ENCODE measurements around the gene ETV1. TPM values are rescaled to one million over a fixed set of nuclear protein-coding genes. Genes with fewer than 3 reads are reported as not detected.
A peak's percentile ranks its signal among the peaks of the same experiment; 100 is the strongest.

The ETV1 gene
- total RNA-seq, 4 donors from 2014 or later, result 4.2 to 11.5 (median 7.3) TPM

DNA sequence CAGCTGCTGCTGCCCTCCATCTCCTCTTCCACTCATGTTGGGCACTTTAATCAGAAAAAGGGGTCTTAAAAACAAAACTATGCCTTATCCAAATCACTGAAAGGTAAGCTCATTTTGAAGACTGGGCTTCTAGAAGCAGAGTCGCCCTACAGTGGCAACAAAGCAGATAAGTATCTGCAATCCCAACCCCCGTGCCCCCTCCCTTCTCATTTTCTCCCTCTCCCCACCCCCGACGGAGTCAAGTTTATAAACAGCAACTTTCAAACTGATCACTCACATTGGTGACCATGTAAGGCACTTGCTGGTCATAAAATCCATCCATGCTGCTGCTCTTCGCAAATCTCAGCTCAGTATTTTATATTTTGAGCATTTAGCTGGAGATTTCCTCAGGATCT lies 738 bp downstream of the ETV1 start:
- 0 to 2% methylated on average over 5 of the region's 5 CpGs for WGBS, 2 donors (ENCODE audit: low coverage in 1 of 2)
- Histone ChIP-seq H3K9me3 (no peaks in the 10 kb centered on the region), H3K36me3 (no peaks in the 10 kb centered on the region), H3K27ac (peak overlapping the region; percentile 20 to 89 (median 87)), H3K27me3 (no peaks in the 10 kb centered on the region), H3K4me1 (peaks cover 0 to 17% (median 0%) of the 10 kb centered on the region in 3 donors), H3K4me3 (peak overlapping the region; percentile 69 to 90)
- TF ChIP-seq POLR2A (IDR thresholded peaks at IDR 0.05), result peak in 1 of 2 donors; percentile 1
- TF ChIP-seq POLR2AphosphoS5 (IDR thresholded peaks at IDR 0.05), result no peak
- ATAC-seq, result no peak

DNA sequence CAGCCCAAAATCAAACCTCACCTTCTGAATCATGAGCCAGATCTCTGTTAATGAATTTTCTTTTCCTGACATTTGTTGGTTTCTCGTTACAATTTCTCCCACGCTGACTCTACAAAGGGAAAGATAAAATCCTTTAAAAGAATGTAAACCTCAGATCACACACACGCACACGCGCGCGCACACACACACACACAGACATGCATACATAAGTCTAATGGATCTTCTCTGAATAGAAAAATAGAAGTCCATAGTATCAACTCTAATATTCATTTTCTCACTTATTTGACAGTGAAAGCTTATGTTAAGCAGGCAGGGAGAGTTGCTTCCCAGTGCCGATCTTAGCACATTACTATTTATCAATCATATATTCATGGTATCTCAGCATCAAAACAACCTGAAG lies 1.4 kb downstream of the ETV1 start:
- Histone ChIP-seq H3K36me3 (no peaks in the 10 kb centered on the region), H3K4me1 (peaks cover 0 to 17% (median 0%) of the 10 kb centered on the region in 3 donors), H3K27ac (peak overlapping the region in 2 of 4 donors; percentile 86 to 89), H3K27me3 (no peaks in the 10 kb centered on the region), H3K4me3 (peak overlapping the region in 1 of 2 donors; percentile 69), H3K9me3 (no peaks in the 10 kb centered on the region)
- no peak for ATAC-seq
- WGBS, 2 donors (ENCODE audit: low coverage in 1 of 2), result 33 to 42% methylated on average over 8 of the region's 8 CpGs
- no peak for TF ChIP-seq EP300 (IDR thresholded peaks at IDR 0.05)

DNA sequence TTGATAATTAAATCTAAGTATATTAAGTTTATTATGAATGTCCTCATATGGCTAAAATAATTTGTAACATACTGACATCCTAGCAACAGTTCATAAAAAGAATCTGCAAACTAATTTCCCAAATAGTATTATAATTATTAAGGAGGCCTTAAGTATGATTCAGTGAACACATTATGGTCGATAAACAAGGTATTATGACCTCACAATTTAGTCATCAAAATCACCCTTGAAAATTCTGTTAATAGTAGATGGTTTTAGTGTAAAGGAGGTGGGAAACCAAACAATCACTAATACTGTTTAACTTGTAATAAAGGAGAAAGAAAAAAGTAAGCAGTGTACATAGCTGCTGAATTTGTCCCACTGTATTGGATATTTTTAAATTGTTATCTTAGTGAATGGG lies 2.1 kb downstream of the ETV1 start:
- Histone ChIP-seq H3K9me3 (no peaks in the 10 kb centered on the region), H3K4me1 (peaks cover 0 to 17% (median 0%) of the 10 kb centered on the region in 3 donors), H3K27me3 (no peaks in the 10 kb centered on the region), H3K27ac (no peak overlapping the region), H3K4me3 (peak overlapping the region in 1 of 2 donors; percentile 69), H3K36me3 (no peaks in the 10 kb centered on the region)
- ATAC-seq, result no peak
- 37 to 56% methylated on average over 1 of the region's 1 CpG for WGBS, 2 donors (ENCODE audit: low coverage in 1 of 2)
- TF ChIP-seq EP300 (IDR thresholded peaks at IDR 0.05) (no peak), POLR2AphosphoS5 (IDR thresholded peaks at IDR 0.05) (no peak), POLR2A (IDR thresholded peaks at IDR 0.05) (no peak)
- TF ChIP-seq, protein P1, sequence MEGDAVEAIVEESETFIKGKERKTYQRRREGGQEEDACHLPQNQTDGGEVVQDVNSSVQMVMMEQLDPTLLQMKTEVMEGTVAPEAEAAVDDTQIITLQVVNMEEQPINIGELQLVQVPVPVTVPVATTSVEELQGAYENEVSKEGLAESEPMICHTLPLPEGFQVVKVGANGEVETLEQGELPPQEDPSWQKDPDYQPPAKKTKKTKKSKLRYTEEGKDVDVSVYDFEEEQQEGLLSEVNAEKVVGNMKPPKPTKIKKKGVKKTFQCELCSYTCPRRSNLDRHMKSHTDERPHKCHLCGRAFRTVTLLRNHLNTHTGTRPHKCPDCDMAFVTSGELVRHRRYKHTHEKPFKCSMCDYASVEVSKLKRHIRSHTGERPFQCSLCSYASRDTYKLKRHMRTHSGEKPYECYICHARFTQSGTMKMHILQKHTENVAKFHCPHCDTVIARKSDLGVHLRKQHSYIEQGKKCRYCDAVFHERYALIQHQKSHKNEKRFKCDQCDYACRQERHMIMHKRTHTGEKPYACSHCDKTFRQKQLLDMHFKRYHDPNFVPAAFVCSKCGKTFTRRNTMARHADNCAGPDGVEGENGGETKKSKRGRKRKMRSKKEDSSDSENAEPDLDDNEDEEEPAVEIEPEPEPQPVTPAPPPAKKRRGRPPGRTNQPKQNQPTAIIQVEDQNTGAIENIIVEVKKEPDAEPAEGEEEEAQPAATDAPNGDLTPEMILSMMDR (IDR thresholded peaks at IDR 0.05), result no peak

DNA sequence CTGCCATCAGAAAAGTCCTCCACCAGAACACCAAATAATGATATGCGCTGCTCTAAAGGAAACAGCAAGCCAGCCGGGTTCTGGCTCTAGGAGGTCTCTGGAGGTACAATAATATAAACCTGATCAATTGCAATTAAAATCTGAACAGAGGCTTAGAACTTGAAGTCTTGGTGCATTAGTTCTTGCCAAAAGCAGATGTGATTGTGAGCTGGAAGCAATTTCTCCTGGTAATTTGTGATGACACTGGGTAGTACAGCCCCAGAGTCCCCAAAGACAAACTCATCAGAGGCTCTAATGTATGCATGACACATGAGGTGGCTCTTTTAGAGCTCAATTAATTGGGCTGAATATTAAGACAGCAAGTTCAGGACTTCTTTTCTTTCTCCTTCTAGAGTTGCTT lies 3.3 kb downstream of the ETV1 start:
- no peaks in the 10 kb centered on the region for H3K27me3 ChIP-seq
- no peak overlapping the region for H3K27ac ChIP-seq
- TF ChIP-seq, protein P1 (IDR thresholded peaks at IDR 0.05), result no peak
- TF ChIP-seq POLR2A (IDR thresholded peaks at IDR 0.05) (no peak), EP300 (IDR thresholded peaks at IDR 0.05) (no peak), POLR2AphosphoS5 (IDR thresholded peaks at IDR 0.05) (no peak)
- no peaks in the 10 kb centered on the region for H3K36me3 ChIP-seq
- peaks cover 0 to 18% (median 0%) of the 10 kb centered on the region in 3 donors for H3K4me1 ChIP-seq
- H3K9me3 ChIP-seq, result no peaks in the 10 kb centered on the region
- H3K4me3 ChIP-seq, result peak overlapping the region in 1 of 2 donors; percentile 19
- ATAC-seq, result no peak
- WGBS, 2 donors (ENCODE audit: low coverage in 1 of 2), result 71% methylated on average over 2 of the region's 2 CpGs; no CpG with 5 or more reads in 1 of the 2 donors

DNA sequence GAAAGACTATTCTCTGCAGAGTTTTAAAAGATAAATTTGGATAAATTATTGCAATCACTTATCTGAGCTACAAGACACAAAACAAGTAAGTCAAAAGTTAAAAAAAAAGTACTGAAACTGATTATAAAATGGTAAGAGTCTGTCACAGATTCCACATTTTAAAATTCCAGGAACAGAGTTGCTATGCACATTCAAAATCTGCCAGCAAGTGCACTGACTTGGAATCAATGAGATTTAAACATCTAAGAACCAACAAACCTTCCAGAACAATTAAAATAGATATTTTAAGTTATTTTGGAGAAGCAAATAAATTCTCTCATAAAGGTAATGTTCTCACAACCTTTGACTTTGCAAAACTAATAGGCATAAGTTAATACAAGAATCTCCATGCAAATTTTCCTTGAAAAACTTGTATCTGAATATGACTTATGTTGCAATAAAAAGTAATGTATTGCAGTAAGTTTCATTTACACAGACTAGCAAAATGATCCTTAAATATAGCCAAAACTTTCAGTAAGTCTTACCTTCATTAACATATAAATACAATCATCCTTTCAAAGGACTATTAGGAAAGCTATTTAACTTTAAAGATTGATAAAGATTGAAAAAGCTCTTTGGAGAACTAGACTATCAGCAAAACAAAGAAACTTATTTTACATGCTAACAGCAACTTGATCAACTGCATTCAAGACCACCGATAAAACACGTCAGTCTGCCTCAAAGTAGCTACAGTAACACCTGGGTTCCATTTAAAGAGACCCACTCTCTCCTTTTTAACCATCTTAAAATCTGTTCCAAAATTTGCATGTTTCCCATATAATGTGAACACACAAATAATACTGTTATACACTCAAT lies 4.4 kb downstream of the ETV1 start:
- no peak for ATAC-seq

More for the DNA sequence above, 4.4 kb downstream of the ETV1 start:
- H3K36me3 ChIP-seq, result no peaks in the 10 kb centered on the region
- peak overlapping the region in 1 of 2 donors; percentile 19 for H3K4me3 ChIP-seq
- H3K27me3 ChIP-seq, result no peaks in the 10 kb centered on the region
- H3K9me3 ChIP-seq, result no peaks in the 10 kb centered on the region
- TF ChIP-seq EP300 (IDR thresholded peaks at IDR 0.05) (no peak), POLR2AphosphoS5 (IDR thresholded peaks at IDR 0.05) (no peak), POLR2A (IDR thresholded peaks at IDR 0.05) (no peak)
- TF ChIP-seq, protein P1 (IDR thresholded peaks at IDR 0.05), result no peak
- WGBS, 2 donors (ENCODE audit: low coverage in 1 of 2), result 79 to 86% methylated on average over 2 of the region's 2 CpGs
- H3K27ac ChIP-seq, result no peak overlapping the region
- peaks cover 0 to 30% (median 0%) of the 10 kb centered on the region in 3 donors for H3K4me1 ChIP-seq
